PC-3 (cell line): ENCODE data around the gene CALN1.

ENCODE experiments used
- CTCF ChIP-seq: fragments of 300-600 bp; sonication (generic); conservative IDR thresholded peaks from 2 replicates; pipeline ENCODE4 v1.5.1; 2017; ENCODE audit warnings: antibody characterized with exemption, low read depth, mild to moderate bottlenecking, low read length
- EZH2phosphoT487 ChIP-seq: fragments of 300-600 bp; sonication (generic); IDR thresholded peaks from 2 replicates; pipeline ENCODE4 v1.6.1; 2018; ENCODE audit warnings: mild to moderate bottlenecking, antibody characterized with exemption, low read length, borderline replicate concordance

- TF ChIP-seq CTCF (no peak), EZH2phosphoT487 (no peak)
Observed at GRCh38 chr7:72163271-72163670, 248.9 kb downstream of the CALN1 start.
